GM21360 (cell line): ENCODE data around the gene MEX3A.
A peak's percentile ranks its signal among the peaks of the same experiment; 100 is the strongest.
"Not testable (repeated sequence)": the region's sequence is repeated elsewhere in the genome, so short reads cannot be mapped to it uniquely, and the experiment has no call there.

Experiments used
- ATAC-seq: cut with Tn5 transposase; IDR thresholded peaks from one replicate; pipeline ENCODE4 v1.9.1; 2021; ENCODE audit warnings: mild to moderate bottlenecking, moderate library complexity; ENCODE audit not compliant: unreplicated experiment

Gene MEX3A

GRCh38 chr1:156082309-156083091, at the start of gene MEX3A:
Gene MEX3A (minus strand): TSS chr1:156082465. CDS start chr1:156081998, 467 bp downstream.
- no peak for ATAC-seq

- no peak for ATAC-seq
Measured at GRCh38 chr1:156130578-156130942, 48.3 kb upstream of the MEX3A start.

- no peak for ATAC-seq
Measured at GRCh38 chr1:156129687-156130577, 47.7 kb upstream of the MEX3A start.

- ATAC-seq = no peak
Measured at GRCh38 chr1:156128654-156129597, 46.7 kb upstream of the MEX3A start.

GRCh38 chr1:156128308-156128653, 46.0 kb upstream of the MEX3A start:
- ATAC-seq = no peak

GRCh38 chr1:156126630-156127534, 44.6 kb upstream of the MEX3A start:
- peak; percentile 38 for ATAC-seq

GRCh38 chr1:156126043-156126629, 43.9 kb upstream of the MEX3A start:
- no peak for ATAC-seq

GRCh38 chr1:156125544-156125943, 43.3 kb upstream of the MEX3A start:
- ATAC-seq = not testable (repeated sequence)

GRCh38 chr1:156124557-156125483, 42.6 kb upstream of the MEX3A start:
- no peak for ATAC-seq

GRCh38 chr1:156123356-156124196, 41.3 kb upstream of the MEX3A start:
- ATAC-seq = no peak

GRCh38 chr1:156122519-156123355, 40.5 kb upstream of the MEX3A start:
- ATAC-seq = no peak

GRCh38 chr1:156122086-156122485, 39.8 kb upstream of the MEX3A start:
- ATAC-seq = no peak

- ATAC-seq = no peak
Measured at GRCh38 chr1:156121457-156121856, 39.2 kb upstream of the MEX3A start.

GRCh38 chr1:156121005-156121404, 38.7 kb upstream of the MEX3A start:
- not testable (repeated sequence) for ATAC-seq

- ATAC-seq = no peak
Measured at GRCh38 chr1:156120318-156120717, 38.1 kb upstream of the MEX3A start.

- no peak for ATAC-seq
Measured at GRCh38 chr1:156119503-156120209, 37.4 kb upstream of the MEX3A start.
